ENCODE data around the gene CCDC102A.

DNA sequence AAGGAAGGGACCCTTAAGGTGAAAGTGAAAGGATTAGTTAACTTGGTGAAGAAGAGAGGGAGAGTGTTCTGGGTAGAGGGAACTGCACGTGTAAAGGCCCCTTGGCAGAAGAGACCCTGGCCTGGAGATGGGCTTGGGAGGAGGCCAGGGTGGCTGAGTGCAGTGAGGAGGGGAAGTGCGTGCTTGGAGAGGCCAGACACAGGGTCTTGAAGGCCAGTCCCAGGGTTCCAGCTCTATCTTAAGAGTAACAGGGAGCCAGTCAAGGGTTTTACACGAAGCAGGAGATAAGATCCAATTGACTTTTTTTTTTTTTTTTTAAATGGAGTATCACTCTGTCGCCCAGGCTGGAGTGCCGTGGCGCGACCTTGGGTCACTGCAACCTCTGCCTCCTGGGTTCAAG, 34.9 kb downstream of the CCDC102A start:
- TF ChIP-seq CHD2 (IDR thresholded peaks at IDR 0.05; ENCODE audit: low read length, partially characterized antibody) (no peak), KDM1A (IDR thresholded peaks at IDR 0.05; ENCODE audit: low read depth) (no peak)
- TF ChIP-seq, protein P1, sequence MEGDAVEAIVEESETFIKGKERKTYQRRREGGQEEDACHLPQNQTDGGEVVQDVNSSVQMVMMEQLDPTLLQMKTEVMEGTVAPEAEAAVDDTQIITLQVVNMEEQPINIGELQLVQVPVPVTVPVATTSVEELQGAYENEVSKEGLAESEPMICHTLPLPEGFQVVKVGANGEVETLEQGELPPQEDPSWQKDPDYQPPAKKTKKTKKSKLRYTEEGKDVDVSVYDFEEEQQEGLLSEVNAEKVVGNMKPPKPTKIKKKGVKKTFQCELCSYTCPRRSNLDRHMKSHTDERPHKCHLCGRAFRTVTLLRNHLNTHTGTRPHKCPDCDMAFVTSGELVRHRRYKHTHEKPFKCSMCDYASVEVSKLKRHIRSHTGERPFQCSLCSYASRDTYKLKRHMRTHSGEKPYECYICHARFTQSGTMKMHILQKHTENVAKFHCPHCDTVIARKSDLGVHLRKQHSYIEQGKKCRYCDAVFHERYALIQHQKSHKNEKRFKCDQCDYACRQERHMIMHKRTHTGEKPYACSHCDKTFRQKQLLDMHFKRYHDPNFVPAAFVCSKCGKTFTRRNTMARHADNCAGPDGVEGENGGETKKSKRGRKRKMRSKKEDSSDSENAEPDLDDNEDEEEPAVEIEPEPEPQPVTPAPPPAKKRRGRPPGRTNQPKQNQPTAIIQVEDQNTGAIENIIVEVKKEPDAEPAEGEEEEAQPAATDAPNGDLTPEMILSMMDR (IDR thresholded peaks at IDR 0.05): no peak

Measured in A549 (cell line).